Epithelial cell of esophagus (primary cell): ENCODE results near the gene FARP2.

Experiments
- DNase-seq: peaks from one replicate; pipeline ENCODE4 v3.0.0; 2010; ENCODE audit warnings: low read depth
- H3K4me3 ChIP-seq: 2 replicates; pipeline ENCODE4 v1.5.1; 2011; ENCODE audit warnings: mild to moderate bottlenecking, low read length, control low read depth
- CTCF ChIP-seq: IDR thresholded peaks from 2 replicates; pipeline ENCODE4 v1.5.1; 2011; ENCODE audit warnings: low read depth, mild to moderate bottlenecking, low read length, control low read depth, inconsistent platforms; ENCODE audit not compliant: insufficient read depth; ENCODE audit errors: missing control alignments

Gene FARP2

GRCh38 chr2:241540771-241541561 is 184.9 kb downstream of the FARP2 start:
- H3K4me3 ChIP-seq, result peak overlapping the region; percentile 47
- no peak for TF ChIP-seq CTCF
- DNase-seq, result peak; percentile 87

- no peak for DNase-seq
- no peak overlapping the region for H3K4me3 ChIP-seq
- no peak for TF ChIP-seq CTCF
These were observed 185.6 kb downstream of the FARP2 start for GRCh38 chr2:241541564-241542277.

GRCh38 chr2:241542278-241542605 is 186.2 kb downstream of the FARP2 start:
- TF ChIP-seq CTCF, result no peak
- no peak for DNase-seq
- H3K4me3 ChIP-seq, result no peak overlapping the region
